ENCODE measurements around the gene CHD3. TPM values are rescaled to one million over a fixed set of nuclear protein-coding genes. Genes with fewer than 3 reads are reported as not detected.

The CHD3 gene
- total and polyA plus RNA-seq, 10 of the 15 experiments (the other 5 are each of a cell fraction or from before 2014, with no cell fraction given), result 1.4 to 86.8 (median 39.1) TPM

DNA sequence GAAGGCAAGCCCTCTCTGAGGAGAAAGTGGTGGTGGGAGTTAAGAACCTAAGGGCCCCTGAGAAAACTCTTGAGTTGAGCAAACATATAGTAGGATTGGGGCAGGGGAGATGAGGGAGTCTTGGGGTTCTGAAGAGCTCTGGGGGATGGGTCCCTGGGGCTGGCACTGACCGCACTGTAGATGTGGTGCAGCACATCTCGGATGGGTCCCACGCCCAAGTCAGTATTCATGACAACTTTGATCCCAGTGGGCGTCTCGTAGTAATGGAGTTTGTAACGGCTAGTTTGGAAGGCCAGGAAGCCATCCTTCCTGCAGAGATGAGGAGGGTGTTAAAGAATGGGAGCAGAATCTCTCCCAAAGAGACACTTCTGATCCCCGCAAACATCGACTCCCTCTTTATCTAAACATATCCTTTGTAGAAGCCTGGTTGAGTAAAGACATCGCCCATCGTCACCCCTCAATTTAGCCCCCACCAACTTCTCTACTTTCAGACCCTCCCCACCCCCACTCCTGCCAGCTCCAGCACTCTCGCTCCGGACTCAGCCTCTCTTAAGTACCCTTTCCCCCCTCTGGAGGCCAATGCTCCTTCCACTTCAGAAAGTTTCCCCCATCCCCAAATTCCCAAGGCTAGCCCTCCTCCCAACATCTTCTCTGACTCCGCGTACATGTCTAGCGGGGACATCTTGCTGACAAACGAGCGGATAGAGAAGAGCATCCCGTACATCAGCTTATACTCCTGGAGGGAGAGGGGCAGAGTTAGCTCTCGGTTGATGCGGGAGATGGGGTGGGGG, 42.4 kb downstream of the CHD3 start (continued):
- TF ChIP-seq IRF5 (IDR thresholded peaks at IDR 0.05; ENCODE audit: borderline replicate concordance), result no peak

GRCh38 chr17:7931709-7932482, 43.3 kb downstream of the CHD3 start, which contains the start of the genes CNTROB and TRAPPC1:
CNTROB (plus strand) TSS chr17:7932206; CDS start chr17:7933080, 874 bp downstream.
TRAPPC1 (minus strand) TSS chr17:7931946; CDS start chr17:7931829, 117 bp downstream.
- Histone ChIP-seq H3K9ac (ENCODE audit: control insufficient read depth, insufficient read depth, low read length) (peak within 1 kb of the TSS; percentile 97), H3K36me3 (ENCODE audit: control insufficient read depth in 2 of 2, insufficient read depth in 2 of 2, low read length in 1 of 2) (peaks cover 0 to 3% of the 10 kb centered on the region in 2 experiments; a peak in 2 of 4 replicates), H4K20me1 (ENCODE audit: control insufficient read depth, insufficient read depth) (no peaks in the 10 kb centered on the region), H3K4me3 (peak within 1 kb of the TSS; percentile 100), H3K27ac (ENCODE audit: control insufficient read depth, insufficient read depth) (peak within 1 kb of the TSS; percentile 96), H3K4me1 (ENCODE audit: control insufficient read depth, insufficient read depth, low read length) (peaks cover 8% of the 10 kb centered on the region), H3K79me2 (ENCODE audit: control insufficient read depth, insufficient read depth, low read length) (peaks cover 31% of the 10 kb centered on the region), H2AFZ (ENCODE audit: control insufficient read depth, low read depth, low read length) (peak within 1 kb of the TSS; percentile 97), H3K4me2 (ENCODE audit: control insufficient read depth, insufficient read depth) (peak within 1 kb of the TSS; percentile 58), H3K27me3 (replicated peaks in 1 of 2; ENCODE audit: control insufficient read depth in 2 of 2, insufficient read depth in 2 of 2, low read length in 1 of 2) (no peaks in the 10 kb centered on the region), H3K9me3 (replicated peaks; ENCODE audit: control insufficient read depth, insufficient read depth, low read length) (no peaks in the 10 kb centered on the region)
- DNase-seq (ENCODE audit: low read depth, low spot score) (peak; percentile 98), FAIRE-seq (peak; percentile 96), ATAC-seq (peak; percentile 92)
- intact Hi-C loops (cut with micrococcal nuclease; ENCODE audit: unreplicated experiment), result loop anchor here (5.0 kb wide), 1 partner anchor 55 kb away; no protein-coding TSS in a partner anchor
- SMC1A ChIA-PET (ENCODE audit: uncharacterized antibody, unreplicated experiment), result interaction anchor here (0.9 to 4.7 kb wide), 14 partner anchors 13 to 187 kb away, joined by 3 to 25 read pairs (median 6); partner anchors contain the start of genes NAA38 and RNF227
- RAD21 ChIA-PET (ENCODE audit: unreplicated experiment), result interaction anchor here (0.6 to 2.8 kb wide), 19 partner anchors 9 to 258 kb away, joined by 3 to 14 read pairs (median 4); partner anchors contain the start of genes BORCS6, NAA38 and RNF227
- POLR2A ChIA-PET, result interaction anchor here (0.6 to 3.4 kb wide), 22 partner anchors 8 to 363 kb away, joined by 3 to 27 read pairs (median 4); partner anchors contain the start of genes NAA38, RNF227 and SLC25A35
- CTCF ChIA-PET, result interaction anchor here (0.5 to 8.9 kb wide), 18 partner anchors 12 to 263 kb away, joined by 3 to 76 read pairs (median 4); partner anchors contain the start of genes CYB5D1, NAA38 and RNF227
- BruUV-seq (replicated peaks), result no TSS peak
- in situ Hi-C loops (cut with MboI), result no loop called here
- under 1% methylated on average over 51 of the region's 55 CpGs for WGBS (ENCODE audit: insufficient coverage, insufficient replicate concordance, low lambda C conversion rate, missing lambda C conversion rate)
- TF ChIP-seq FOXK2 (IDR thresholded peaks at IDR 0.05) (no peak), SMC3 (IDR thresholded peaks at IDR 0.05; ENCODE audit: borderline replicate concordance, low read length) (0 out of 2 replicates have a peak, but pooled peaks have one; percentile 1), TARDBP (IDR thresholded peaks at IDR 0.05; ENCODE audit: borderline replicate concordance) (no peak), BHLHE40 (IDR thresholded peaks at IDR 0.05; ENCODE audit: borderline replicate concordance in 1 of 2, low read depth in 2 of 2, low read length in 1 of 2) (peak; percentile 20 to 76; a peak in 3 of 4 replicates), GATAD2B (conservative IDR thresholded peaks at IDR 0.05; ENCODE audit: low read depth) (0 out of 2 replicates have a peak, but pooled peaks have one; percentile 29), USF2 (IDR thresholded peaks at IDR 0.05; ENCODE audit: borderline replicate concordance, low read depth, low read length) (no peak), TCF7 (IDR thresholded peaks at IDR 0.05; ENCODE audit: borderline replicate concordance) (no peak), NFXL1 (IDR thresholded peaks at IDR 0.05; ENCODE audit: borderline replicate concordance) (no peak)
- TF ChIP-seq, protein P1, sequence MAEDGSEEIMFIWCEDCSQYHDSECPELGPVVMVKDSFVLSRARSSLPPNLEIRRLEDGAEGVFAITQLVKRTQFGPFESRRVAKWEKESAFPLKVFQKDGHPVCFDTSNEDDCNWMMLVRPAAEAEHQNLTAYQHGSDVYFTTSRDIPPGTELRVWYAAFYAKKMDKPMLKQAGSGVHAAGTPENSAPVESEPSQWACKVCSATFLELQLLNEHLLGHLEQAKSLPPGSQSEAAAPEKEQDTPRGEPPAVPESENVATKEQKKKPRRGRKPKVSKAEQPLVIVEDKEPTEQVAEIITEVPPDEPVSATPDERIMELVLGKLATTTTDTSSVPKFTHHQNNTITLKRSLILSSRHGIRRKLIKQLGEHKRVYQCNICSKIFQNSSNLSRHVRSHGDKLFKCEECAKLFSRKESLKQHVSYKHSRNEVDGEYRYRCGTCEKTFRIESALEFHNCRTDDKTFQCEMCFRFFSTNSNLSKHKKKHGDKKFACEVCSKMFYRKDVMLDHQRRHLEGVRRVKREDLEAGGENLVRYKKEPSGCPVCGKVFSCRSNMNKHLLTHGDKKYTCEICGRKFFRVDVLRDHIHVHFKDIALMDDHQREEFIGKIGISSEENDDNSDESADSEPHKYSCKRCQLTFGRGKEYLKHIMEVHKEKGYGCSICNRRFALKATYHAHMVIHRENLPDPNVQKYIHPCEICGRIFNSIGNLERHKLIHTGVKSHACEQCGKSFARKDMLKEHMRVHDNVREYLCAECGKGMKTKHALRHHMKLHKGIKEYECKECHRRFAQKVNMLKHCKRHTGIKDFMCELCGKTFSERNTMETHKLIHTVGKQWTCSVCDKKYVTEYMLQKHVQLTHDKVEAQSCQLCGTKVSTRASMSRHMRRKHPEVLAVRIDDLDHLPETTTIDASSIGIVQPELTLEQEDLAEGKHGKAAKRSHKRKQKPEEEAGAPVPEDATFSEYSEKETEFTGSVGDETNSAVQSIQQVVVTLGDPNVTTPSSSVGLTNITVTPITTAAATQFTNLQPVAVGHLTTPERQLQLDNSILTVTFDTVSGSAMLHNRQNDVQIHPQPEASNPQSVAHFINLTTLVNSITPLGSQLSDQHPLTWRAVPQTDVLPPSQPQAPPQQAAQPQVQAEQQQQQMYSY (CRISPR knock-in tag; IDR thresholded peaks at IDR 0.05), result peak; percentile 87; the same call in 1 of the 2 replicates

Data from GM12878 (cell line).